ENCODE measurements around the gene APOL5.

Gene APOL5

GRCh38 chr22:35746248-35746647, 28.6 kb downstream of the APOL5 start:
- no peak for DNase-seq

GRCh38 chr22:35746946-35747703, 29.5 kb downstream of the APOL5 start:
- no peak for DNase-seq

GRCh38 chr22:35749808-35750207, 32.1 kb downstream of the APOL5 start:
- DNase-seq: no peak

GRCh38 chr22:35752006-35752862, 34.6 kb downstream of the APOL5 start:
- no peak for DNase-seq

GRCh38 chr22:35752863-35753189, 35.2 kb downstream of the APOL5 start:
- no peak for DNase-seq

GRCh38 chr22:35754761-35755160, 37.1 kb downstream of the APOL5 start:
- no peak for DNase-seq

- no peak for DNase-seq
Observed at GRCh38 chr22:35756722-35757121, 39.0 kb downstream of the APOL5 start.

GRCh38 chr22:35758394-35758793, 40.7 kb downstream of the APOL5 start:
- no peak for DNase-seq

GRCh38 chr22:35761037-35761436, 43.4 kb downstream of the APOL5 start:
- DNase-seq: no peak

- no peak for DNase-seq
Observed at GRCh38 chr22:35766654-35767580, 49.2 kb downstream of the APOL5 start.

- DNase-seq: no peak
Observed at GRCh38 chr22:35769974-35770373, 52.3 kb downstream of the APOL5 start.

GRCh38 chr22:35775339-35775738, 57.7 kb downstream of the APOL5 start:
- no peak for DNase-seq

- no peak for DNase-seq
Observed at GRCh38 chr22:35777335-35777975, 59.8 kb downstream of the APOL5 start.

Measured in activated CD4-positive, alpha-beta T cell treated with anti-CD3 and anti-CD28 coated beads for 1 hour (primary cell).